GM18907 (cell line): Measurements from ENCODE around the gene ARHGAP6.

Experiments used
- ATAC-seq: cut with Tn5 transposase; IDR thresholded peaks from one replicate; pipeline ENCODE4 v1.9.1; 2021; ENCODE audit warnings: mild to moderate bottlenecking, moderate library complexity; ENCODE audit not compliant: unreplicated experiment

Gene ARHGAP6

DNA sequence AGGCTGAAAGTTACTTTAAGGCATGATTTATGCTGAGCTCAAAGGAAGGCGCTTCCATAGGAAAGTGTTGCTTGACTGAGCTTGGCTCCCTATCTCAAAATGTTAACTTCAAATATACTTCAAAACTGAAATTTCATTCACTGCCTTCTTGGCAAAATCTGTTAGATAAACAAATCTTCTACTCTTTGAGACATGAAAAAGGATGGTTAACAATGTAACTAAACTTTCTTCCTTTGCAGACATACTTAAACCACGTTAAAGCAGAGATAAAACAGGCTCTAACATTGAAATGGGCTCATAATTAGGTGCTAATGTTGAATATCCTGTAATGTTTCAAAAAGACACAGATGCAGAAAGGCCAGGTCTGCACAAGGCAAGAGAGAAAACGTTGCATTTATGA lies 262.1 kb downstream of the ARHGAP6 start:
- no peak for ATAC-seq

DNA sequence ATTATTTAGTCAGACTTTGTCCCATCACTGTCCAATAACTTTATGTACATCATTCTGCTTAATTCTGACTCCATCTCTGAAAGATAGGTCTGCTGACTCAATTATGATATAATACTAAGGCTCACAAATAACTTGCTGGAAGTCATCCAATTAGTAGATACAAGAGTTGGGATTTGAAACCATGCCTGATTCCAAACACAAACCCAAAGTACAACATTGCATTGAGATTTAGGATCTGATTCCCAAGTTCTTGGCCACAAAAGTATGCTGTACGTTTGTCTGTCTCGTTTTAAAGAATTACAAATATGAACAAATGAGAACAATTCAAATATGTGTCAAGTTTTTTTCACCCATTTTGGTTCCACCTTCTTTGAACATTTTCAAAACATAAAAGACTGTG lies 263.8 kb downstream of the ARHGAP6 start:
- ATAC-seq = no peak

DNA sequence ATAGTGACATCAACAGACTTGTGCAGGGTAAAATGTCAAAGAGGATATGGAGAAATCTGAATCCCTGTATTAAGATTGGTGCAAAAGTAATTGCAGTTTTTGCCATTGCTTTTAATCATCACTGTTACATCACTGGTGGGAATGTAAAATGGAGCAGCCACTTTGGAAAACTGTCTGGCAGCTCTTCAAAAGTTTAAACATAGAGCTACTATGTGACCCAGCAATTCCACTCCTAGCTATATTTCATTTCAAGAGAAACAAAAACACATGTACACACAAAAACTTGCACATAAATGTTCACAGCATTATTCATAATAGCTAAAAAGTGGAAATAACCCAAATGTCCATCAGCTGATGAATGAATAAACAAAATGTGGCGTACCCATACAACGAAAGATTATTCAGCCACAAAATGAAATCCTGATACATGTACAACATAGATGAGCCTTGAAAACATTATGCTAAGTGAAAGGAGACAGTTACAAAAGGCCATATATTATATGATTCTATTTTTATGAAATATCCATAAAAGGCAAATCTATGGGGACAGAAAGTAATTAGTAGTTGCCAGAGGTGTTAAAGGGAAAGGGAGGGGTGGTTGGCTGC lies 266.1 kb downstream of the ARHGAP6 start:
- ATAC-seq = no peak

DNA sequence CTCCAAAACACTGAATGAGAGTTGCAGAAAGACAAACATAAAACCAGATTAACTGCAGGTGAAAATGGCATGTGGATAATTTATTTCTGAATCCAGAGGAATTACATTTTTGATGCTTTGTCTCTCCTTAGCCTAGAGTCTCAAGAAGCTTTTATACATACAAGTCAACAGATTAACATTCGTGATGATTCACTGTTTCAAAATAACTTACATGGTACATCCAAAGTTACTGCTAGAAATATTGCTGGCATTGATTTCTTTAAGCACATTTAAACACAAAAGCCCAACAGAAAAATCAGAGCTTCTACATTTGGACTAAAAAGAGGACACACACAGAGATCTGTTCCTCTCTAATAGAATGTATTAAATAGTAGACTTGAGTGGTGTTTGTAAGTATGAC lies 266.9 kb downstream of the ARHGAP6 start:
- no peak for ATAC-seq

DNA sequence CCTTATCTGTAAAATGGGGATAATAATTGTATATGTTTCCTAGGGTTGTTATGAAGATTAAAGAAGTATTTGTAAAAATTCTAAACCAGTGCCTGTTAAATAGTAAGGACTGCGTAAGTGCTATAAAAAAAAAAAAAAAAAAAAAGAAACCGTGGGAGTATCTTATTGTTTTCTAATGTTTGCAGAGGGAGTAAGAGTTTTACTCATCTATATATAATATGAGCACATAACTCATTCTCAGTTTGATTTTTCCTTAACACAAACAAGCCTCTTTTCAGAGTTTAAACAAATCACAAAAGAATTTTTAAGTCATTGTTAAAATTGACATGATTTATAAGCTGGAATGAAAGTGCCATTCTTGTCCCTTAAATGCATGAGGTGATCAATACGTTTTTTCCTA lies 267.6 kb downstream of the ARHGAP6 start:
- no peak for ATAC-seq

DNA sequence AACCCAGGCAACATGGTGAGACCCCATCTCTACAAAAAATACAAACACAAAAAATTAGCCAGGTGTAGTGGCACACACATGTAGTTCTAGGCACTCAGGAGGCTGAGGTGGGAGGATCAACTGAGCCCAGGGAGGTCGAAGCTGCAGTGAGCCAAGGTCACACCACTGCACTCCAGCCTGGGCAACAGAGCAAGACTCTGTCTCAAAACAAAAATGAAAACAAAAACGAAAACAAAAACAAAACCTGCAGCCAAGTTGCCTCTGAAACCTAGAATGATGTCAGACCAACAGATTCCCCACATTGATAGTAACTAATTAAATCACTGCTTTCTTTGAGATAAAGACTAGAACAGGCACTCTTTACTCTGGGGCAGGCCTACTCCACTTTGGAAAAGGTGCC lies 268.0 kb downstream of the ARHGAP6 start:
- ATAC-seq = peak; percentile 85

DNA sequence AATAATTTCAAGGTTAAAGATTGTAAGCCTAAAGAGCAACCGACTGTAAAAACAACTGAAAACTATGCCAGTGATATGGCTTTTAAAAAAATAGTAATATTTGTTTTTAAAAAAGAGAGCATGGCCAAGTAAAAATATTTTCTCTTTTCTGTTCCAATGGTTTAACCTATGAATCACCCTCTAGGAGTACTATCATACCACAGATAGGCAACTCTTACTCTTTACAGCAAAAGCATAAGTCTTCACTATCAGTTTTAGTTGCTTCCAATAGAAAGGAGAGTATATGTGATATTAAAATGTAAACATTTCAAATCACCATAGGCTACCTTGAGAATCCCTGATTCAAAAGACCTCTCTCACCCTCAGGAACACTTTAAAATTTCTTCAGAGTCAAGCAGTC lies 269.9 kb downstream of the ARHGAP6 start:
- ATAC-seq = no peak

DNA sequence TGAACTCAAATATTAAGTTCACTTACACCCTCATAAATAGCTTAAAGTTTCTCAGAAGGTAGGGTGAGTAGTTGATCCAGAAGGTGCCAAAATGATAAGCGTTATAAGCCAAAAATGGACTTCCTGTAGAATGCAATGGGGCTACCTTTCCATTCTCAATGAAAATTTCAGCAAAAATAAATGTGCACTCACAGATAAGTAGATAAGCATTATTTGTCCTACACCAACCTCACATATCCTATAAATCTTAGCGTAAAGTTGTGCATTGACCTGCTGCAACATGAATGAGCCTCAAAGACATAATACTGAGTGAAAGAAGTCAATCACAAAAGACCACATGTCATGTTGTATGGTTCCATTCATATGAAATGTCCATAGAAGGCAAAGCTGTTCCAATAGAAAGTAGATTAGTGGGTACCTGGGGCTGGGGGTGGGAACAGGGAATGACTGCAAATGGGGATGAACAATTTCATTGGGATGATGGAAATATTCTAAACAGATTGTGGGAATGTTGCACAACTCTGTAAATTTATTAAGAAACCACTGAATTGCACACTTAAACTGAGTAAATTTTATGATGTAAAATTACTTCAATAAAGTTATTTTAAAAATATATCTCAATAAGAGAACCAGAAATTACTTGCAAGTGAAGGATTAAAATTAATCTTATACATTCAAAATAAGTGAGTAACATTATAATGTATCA lies 271.6 kb downstream of the ARHGAP6 start:
- ATAC-seq = no peak

DNA sequence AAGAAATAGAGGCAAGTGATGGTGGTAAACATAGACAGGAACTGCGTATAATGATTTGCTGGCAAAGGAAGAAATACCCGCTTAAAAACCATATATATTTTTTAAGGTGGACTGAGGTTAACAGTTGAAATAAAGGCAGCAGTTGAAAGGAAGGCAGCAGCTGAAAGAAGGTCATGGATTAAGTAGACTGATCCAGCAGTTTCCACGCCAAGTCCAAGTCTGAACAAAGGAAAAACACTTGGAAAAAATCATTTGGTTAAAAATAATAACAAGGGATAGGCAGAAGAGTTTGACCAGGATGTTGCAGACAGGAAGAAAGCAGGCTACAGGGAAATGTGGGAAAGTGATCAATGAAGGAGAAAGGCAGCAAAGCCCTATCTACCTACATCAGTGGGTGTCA lies 278.9 kb downstream of the ARHGAP6 start:
- no peak for ATAC-seq

DNA sequence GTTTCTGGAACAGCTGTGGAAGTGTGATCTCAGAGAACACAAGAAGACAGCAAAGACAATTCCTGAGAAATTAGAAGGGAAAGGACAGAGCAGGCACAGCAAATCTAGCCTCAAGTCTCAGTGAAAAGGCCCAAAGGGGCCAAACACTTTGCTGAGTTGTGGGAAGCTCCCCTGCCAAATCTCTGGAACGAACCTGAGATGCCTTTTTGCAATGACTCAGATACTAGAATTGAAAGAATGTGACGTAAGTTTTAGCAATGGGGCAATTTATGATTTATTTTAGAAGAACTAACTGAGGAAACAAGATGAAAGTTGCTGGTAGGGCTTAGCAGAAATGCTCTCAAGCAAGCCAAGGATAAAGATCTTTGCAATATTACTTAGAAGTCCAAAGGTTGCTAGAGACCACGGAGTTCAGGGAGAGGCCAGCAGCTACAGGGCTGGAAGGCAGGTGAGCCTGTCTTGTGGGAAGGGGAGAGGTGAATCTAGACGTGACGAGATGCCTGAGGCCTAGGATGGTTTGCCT lies 279.7 kb downstream of the ARHGAP6 start:
- no peak for ATAC-seq

DNA sequence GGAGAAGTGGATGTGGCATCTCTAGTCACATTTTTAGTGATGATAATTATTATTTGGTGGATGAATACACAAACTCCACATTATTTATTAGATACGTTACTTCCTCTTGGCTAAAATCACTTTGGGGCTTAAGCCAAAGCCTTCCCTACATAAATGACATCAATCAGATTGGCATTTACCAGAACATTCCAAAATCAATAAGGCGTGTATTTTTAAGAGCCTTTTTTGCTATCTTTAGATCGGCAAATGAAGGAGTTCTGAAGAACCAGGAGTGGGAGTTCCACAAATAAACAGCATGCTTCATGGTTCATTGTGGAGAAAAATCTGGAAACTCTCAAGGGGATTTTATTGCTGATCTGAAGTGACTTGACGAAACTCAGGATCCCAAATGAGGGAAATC lies 282.8 kb downstream of the ARHGAP6 start:
- no peak for ATAC-seq

DNA sequence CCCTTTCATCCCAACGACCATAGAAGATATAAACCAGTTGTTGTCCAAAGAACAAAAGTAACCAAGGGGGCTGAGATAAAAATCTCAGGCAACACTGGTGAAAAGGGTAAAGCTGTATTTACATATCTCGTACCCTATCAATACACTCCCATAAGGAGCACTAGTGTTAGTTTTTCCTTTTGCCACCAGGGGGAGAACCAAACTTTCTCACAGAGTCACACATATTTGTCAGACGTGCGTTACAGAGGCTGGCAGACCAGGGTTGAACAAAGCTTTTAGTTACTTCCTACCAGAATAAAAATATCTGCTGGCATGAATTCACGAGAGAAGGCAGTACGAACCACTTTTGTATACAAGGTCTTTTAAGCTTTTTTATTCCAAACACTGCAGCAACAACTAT lies 284.3 kb downstream of the ARHGAP6 start:
- ATAC-seq = peak; percentile 93

DNA sequence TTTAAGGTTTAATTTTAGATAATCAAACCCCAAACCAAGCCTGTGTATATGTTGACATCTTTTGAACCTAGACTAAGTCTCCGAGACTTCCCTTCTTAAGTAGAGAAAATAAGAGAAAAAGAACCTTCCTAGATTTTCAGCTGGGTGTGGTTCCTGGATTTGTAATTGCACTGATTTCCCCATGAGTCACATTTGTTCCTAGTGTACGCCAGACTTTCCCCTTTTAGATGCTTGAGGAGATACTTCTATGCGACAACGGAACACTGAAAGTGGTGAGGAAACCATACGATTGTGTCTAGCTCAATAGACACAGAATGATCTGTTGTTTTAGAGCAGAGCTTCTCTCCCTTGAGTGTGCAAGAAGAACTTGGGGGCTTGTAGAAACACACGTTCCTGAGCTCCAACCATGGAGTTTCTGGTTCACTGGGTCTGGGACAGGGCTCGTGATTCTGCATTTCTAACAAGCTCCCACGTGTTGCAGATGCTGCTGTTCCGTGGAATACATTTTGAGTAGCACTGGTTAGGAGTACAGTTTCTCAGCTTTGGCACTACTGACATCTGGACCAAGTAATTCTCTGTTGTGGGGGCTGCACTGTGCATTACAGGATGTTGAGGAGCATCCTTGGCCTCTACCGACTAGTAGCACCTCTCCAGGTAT lies 285.4 kb downstream of the ARHGAP6 start:
- ATAC-seq = no peak

DNA sequence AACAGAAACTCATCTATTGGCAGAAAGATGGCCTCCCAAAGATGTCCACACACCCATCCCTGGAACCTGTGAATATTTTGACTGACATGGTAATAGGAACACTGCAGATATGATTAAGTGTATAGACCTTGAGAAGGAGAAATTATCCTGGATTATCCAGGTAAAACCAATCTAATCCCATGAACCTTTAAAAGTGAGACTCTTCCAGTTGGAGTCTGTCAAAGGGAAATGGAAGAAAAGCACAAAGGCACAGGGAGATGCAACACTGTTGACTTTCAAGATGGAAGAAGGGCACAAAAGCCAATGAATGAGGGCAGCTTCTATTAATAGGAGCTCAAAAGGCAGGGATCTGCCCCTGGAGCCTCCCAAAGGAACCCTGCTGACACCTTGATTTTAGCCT lies 289.6 kb downstream of the ARHGAP6 start:
- ATAC-seq = no peak

DNA sequence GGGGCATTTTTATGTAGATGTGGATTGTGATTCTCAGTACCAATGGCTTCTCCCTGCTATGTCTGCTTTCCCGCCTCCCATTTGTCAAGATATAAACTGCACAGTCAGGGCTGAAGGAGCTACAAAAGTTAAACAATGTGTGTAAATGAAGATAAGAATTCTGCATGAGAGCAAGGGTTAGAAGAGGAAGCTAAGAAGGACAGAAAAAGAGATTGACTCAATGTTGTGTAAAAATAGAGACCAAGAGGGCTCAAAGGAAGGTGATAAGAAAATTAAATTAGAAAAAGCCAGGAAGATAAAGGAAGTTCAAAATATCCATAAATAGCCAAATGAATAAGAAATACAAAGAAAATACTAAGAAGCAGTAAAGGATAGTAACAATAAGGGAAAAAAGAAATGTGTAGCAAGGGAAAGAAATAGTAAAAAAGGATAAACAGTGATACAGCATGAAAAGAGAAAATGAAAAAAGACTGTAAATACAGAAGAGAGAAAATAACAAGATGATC lies 290.1 kb downstream of the ARHGAP6 start:
- no peak for ATAC-seq

DNA sequence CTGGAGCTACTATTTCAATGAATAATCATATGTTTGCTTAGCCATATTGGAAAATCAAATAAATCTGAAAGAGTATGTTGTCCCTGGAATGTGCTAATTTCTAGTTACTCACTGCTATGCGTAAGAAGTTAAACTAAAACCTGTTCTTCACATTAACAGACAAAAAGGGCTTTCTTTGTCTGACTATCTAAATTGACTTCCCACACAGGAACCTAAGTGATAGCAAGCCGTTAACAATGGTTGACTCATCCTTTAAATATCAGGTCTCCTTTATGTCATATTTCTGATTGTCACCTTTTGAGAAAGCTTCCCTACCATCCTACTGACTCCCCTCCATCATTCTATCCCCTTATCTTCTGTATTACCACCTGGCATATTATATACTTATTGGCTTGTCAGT lies 291.1 kb downstream of the ARHGAP6 start:
- no peak for ATAC-seq

DNA sequence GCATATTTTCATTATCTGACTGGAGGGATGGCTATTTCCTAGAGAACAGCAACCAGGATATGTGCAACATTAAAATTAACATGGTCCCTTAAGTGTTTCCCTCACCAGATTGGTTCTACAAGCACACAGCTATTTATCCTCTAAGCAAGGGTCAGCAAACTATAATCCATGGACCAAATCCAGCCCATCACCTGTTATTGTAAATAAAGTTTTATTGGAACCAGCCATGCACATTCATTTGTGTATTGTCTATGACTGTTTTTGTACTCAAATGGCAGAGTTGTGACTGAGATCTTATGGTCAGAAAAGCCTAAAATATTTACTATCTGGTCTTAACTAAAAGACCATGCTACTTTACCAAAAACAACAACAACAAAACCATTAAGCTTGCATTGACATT lies 294.6 kb downstream of the ARHGAP6 start:
- ATAC-seq = no peak

DNA sequence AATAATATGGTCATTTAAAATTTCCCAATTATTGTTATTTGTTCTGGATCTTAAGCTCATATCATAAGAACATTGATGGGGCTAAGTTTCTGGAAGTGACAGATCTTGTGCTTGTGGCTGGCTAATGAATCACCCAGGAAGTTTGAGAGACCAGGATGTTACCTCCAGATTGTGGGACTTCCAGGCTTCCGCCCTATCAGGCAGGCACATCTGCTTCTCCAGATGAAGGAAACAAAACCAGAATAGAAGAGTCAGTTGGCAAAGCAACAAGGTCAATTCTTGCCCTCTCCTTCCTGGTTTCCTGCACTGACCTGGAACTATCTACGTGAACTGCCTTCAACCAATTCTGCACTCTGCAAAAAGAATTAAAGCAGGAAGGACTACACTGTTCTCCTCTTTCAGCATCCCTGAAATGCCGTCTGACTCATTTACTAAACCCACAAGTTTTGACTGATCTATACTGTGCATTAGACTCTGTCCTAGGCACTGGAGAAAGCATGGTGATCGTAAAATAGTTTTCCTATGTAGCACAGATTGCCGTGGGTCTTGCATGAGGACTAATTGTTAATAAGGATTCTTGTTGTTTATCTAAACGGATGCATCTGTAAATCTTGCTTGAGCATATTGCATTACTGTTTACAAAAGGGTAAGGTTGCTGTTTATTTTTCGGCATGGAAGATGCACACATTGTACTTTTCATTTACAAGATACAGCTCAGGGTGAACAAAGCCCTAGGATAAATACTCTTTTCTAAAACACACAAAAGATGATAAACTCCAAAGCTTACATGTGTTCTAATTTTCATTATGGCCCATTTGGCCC lies 297.9 kb downstream of the ARHGAP6 start:
- no peak for ATAC-seq

DNA sequence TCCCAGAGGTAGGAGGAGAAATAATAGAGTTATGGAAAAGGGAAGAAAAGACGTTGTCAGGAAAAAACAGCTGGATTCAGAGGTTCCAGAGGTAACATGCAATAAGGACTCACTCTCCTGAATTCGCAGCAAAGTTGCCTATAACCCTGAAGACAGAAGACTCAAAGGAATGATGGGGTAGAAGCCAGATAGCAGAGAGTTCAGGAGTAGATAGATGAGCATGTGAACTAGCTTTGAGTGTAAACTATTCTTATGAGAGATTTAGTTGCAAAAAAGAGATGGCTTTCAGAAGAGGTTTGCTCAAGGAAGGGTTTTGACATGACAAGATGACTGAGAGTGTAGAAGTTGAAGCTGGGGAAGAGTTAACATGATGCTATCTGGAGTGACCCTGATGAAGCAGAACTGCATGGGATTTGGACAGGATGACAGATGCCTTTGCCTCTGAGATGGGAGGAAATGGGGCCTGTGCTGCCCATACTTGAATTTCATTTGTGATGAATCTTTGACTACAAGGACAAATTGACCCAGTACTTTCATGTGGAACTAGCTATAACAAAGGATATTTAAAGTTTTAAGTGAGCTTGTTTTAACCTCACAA lies 298.6 kb downstream of the ARHGAP6 start:
- no peak for ATAC-seq

DNA sequence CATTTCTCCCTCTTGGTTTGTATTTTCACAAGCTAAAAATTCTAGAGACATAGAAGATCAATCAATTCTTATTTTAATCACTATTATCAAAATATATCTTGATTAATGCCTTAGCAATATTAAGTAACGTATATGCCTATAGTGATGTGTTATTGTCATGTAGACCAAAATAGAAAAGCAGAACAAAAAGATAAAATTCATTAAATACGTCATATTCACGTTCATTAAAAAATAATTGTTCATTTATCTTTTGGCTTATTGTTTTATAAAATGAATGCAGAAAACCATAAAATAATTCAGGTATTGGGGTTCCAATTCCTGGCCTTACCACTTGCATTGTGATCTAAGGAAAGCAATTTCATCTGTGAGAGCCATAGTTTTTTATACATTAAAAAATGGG lies 300.3 kb downstream of the ARHGAP6 start:
- ATAC-seq = no peak

DNA sequence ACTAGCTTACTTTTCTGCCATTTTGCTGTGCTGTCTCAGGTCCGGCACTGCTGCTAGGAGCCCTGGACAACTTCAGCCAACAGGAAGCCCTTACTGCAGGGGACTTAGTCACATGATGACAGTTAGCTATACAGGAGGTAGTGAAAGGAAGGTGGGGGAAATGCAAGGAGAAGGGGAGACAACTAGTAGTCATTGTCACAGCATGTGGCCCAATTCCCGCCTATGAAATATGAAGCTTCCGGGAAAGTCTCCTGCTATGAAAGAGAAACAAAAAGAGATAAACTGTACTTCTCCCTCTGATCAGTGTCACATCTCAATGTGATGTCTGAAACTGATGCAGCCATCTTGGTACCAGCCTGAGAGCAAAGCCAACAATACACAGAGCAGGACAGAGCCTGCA lies 300.9 kb downstream of the ARHGAP6 start:
- no peak for ATAC-seq
